Testis (tissue), 3 donors: ENCODE measurements around the gene SEC24B. TPM values are rescaled to one million over a fixed set of nuclear protein-coding genes. Genes with fewer than 3 reads are reported as not detected.

Experiments used
- DNase-seq: peaks from one replicate; pipeline ENCODE4 v3.0.0-alpha.2; 2019
- H3K27ac ChIP-seq, 2 donors: fragments of 200-600 bp; sonication (generic); one replicate each; pipeline ENCODE4 v1.5.1; 2019
- H3K27me3 ChIP-seq: fragments of 200-600 bp; sonication (generic); one replicate; pipeline ENCODE4 v1.5.1; 2019
- H3K36me3 ChIP-seq: fragments of 200-600 bp; sonication (generic); one replicate; pipeline ENCODE4 v1.5.1; 2017; ENCODE audit warnings: low read depth; ENCODE audit errors: missing control alignments
- H3K4me1 ChIP-seq: fragments of 200-600 bp; sonication (generic); one replicate; pipeline ENCODE4 v1.5.1; 2019
- H3K4me3 ChIP-seq, 2 donors: fragments of 200-600 bp; sonication (generic); one replicate each; pipeline ENCODE4 v1.5.1; 2017 to 2019
- H3K9me3 ChIP-seq: fragments of 200-600 bp; sonication (generic); one replicate; pipeline ENCODE4 v1.5.1; 2017
- POLR2A ChIP-seq: fragments of 450-650 bp; IDR thresholded peaks from one replicate; pipeline ENCODE4 v1.6.1; 2017; ENCODE audit warnings: antibody characterized with exemption, mild to moderate bottlenecking, moderate library complexity
- WGBS, 2 donors: methylation state at CpG; one replicate each; pipeline ENCODE4 v1.1.5; 2018; 5-methylcytosine and 5-hydroxymethylcytosine counted together
- intact Hi-C: fragments of 100-400 bp; cut with DNase I; formaldehyde crosslinking; loops from one replicate; pipeline ENCODE4 v1.15.1; 2023; ENCODE audit warnings: low total_unique reads
- polyA plus RNA-seq: library from polyadenylated mRNA; stranded (reverse); fragments of 350-450 nt; fragmentation: Illumina TruSeq; extraction: RNeasy Lipid Tissue Mini Kit (QIAGEN cat#74804); gene quantifications from one replicate; pipeline ENCODE4 v1.2.3, GENCODE V29; 2014; ENCODE audit warnings: low read depth, low replicate concordance; ENCODE audit not compliant: insufficient read depth
- total RNA-seq, 2 donors: library from RNA; depleted of rRNA; stranded (reverse); fragments of >200 nt; gene quantifications; one replicate each; pipeline ENCODE4 v1.2.3, GENCODE V29; 2016
- TF ChIP-seq, protein P1 (sequence below), 3 experiments: fragments of 450-650 bp in 2 of 3; fragments of 200-600 bp in 1 of 3; sonication (generic) in 1 of 3; IDR thresholded peaks; one replicate each; pipeline ENCODE4 v1.5.1; 2016 to 2019; ENCODE audit warnings: antibody characterized with exemption in 3 of 3, mild to moderate bottlenecking in 2 of 3, moderate library complexity in 1 of 3

SEC24B gene
- total and polyA plus RNA-seq, 3 donors from 2014 or later = 22.7 to 38.6 (median 36.0) TPM

DNA sequence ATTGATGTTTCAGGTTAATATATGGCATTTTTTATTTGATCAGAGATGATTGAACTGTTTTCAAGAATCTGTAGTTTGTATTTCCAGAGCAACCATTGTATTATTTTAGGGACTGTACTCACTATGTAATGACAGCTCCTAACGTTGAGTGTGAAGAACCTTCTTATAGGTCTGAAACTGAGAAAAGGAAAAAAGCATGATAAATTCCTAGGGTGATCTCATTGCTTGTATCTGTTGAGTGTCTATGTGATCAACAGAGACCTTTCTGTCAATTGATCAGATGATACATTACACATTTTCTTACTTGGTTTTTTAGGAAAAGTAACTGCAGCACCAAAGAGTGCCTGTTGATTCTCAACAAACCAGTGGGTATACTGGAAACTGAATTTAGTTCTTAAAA lies 40.2 kb downstream of the SEC24B start:
- WGBS, 2 donors = 71 to 78% methylated on average over 1 of the region's 1 CpG
- intact Hi-C loops = no loop called here
- Histone ChIP-seq H3K4me1 (no peaks in the 10 kb centered on the region), H3K36me3 (no peaks in the 10 kb centered on the region), H3K4me3 (no peak overlapping the region), H3K27ac (no peak overlapping the region), H3K9me3 (no peaks in the 10 kb centered on the region), H3K27me3 (no peaks in the 10 kb centered on the region)
- TF ChIP-seq POLR2A = no peak
- TF ChIP-seq, protein P1, sequence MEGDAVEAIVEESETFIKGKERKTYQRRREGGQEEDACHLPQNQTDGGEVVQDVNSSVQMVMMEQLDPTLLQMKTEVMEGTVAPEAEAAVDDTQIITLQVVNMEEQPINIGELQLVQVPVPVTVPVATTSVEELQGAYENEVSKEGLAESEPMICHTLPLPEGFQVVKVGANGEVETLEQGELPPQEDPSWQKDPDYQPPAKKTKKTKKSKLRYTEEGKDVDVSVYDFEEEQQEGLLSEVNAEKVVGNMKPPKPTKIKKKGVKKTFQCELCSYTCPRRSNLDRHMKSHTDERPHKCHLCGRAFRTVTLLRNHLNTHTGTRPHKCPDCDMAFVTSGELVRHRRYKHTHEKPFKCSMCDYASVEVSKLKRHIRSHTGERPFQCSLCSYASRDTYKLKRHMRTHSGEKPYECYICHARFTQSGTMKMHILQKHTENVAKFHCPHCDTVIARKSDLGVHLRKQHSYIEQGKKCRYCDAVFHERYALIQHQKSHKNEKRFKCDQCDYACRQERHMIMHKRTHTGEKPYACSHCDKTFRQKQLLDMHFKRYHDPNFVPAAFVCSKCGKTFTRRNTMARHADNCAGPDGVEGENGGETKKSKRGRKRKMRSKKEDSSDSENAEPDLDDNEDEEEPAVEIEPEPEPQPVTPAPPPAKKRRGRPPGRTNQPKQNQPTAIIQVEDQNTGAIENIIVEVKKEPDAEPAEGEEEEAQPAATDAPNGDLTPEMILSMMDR (IDR thresholded peaks at IDR 0.05) = no peak
- no peak for DNase-seq

DNA sequence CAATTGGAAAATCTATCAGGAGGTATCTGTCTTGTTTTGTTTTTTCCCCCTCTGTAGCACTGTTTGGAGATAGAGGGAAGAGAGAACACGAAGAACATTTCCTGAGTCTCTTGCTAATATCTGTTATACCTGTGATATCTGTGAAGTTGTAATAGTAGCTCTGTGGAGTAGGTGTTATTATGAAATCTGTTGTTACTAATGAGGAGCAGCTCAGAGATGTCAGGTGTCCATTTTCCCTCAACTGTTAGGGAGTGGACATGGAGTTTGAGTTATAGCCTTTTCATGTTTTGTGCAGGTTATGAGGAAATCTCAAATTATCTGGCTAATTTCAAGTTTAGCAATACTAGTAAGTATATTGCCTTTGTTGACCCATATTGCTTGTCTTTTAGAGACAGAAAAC lies 52.4 kb downstream of the SEC24B start:
- no peak for TF ChIP-seq POLR2A
- TF ChIP-seq, protein P1 (IDR thresholded peaks at IDR 0.05) = no peak
- no peak for DNase-seq
- H3K4me3 ChIP-seq = no peak overlapping the region
- 41 to 59% methylated on average over 1 of the region's 1 CpG for WGBS, 2 donors
- no peaks in the 10 kb centered on the region for H3K9me3 ChIP-seq
- no peak overlapping the region for H3K27ac ChIP-seq
- H3K36me3 ChIP-seq = no peaks in the 10 kb centered on the region
- no peaks in the 10 kb centered on the region for H3K27me3 ChIP-seq
- no peaks in the 10 kb centered on the region for H3K4me1 ChIP-seq
- intact Hi-C loops = no loop called here

DNA sequence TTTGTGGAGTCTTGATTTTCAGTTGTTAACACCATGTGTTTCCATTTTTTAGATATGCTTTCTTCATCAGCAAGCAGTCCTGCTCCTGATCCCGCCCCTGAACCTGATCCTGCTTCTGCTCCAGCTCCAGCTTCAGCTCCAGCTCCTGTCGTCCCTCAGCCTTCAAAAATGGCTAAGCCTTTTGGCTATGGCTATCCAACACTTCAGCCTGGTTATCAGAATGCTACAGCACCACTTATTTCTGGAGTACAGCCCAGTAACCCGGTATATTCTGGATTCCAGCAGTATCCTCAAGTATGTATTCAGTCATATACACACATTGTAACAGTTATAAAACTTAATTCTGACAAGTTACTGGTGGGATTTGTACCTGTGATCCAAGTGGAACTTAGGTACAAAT lies 60.9 kb downstream of the SEC24B start:
- WGBS, 2 donors = 92 to 94% methylated on average over 3 of the region's 3 CpGs
- H3K9me3 ChIP-seq = no peaks in the 10 kb centered on the region
- no peak for DNase-seq
- intact Hi-C loops = no loop called here
- H3K27ac ChIP-seq = no peak overlapping the region
- H3K27me3 ChIP-seq = no peaks in the 10 kb centered on the region
- no peaks in the 10 kb centered on the region for H3K4me1 ChIP-seq
- no peak for TF ChIP-seq POLR2A
- TF ChIP-seq, protein P1 (IDR thresholded peaks at IDR 0.05) = no peak
- H3K4me3 ChIP-seq = no peak overlapping the region
- no peaks in the 10 kb centered on the region for H3K36me3 ChIP-seq

DNA sequence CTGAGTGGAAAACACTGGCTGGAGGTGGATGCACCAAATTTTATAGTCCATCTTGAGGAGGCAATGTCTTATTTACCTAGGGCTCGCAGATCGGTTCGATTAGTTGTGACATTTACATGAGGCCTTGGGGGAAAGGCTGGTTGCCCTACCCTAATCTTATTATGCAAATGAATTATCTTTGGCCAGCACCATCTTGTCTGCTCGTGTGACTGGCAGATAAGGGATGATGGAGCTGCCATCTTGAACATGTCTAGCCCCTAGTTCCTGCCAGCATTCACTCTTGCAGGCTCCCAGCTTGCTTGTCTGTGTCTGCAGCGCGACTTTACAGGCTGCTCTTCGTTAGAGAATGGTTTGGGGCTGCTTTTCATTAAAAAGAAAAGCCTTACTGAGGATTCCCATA lies 61.9 kb downstream of the SEC24B start:
- Histone ChIP-seq H3K36me3 (no peaks in the 10 kb centered on the region), H3K9me3 (no peaks in the 10 kb centered on the region), H3K27ac (no peak overlapping the region), H3K4me3 (no peak overlapping the region), H3K4me1 (no peaks in the 10 kb centered on the region), H3K27me3 (no peaks in the 10 kb centered on the region)
- intact Hi-C loops = no loop called here
- 92 to 95% methylated on average over 7 of the region's 7 CpGs for WGBS, 2 donors
- no peak for TF ChIP-seq POLR2A
- TF ChIP-seq, protein P1 (IDR thresholded peaks at IDR 0.05) = no peak
- DNase-seq = no peak

DNA sequence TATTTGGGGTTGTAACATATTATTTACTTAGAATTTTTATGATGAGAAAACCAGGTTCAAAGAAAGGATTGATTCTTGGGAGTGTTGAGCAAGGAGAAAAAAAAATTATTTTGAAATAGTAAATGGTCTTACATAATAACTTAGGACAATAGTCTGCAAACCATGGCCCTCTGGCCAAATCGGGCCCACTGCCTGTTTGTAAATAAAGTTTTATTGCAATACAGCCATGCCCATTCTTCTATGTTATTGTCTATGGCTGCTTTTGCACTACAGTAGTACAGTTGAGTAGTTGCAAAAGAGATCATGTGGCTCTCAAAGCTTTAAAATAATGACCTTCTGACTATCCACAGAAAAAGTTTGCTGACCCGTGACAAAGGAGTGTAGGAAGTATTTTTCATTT lies 63.3 kb downstream of the SEC24B start:
- no peaks in the 10 kb centered on the region for H3K9me3 ChIP-seq
- DNase-seq = no peak
- intact Hi-C loops = no loop called here
- H3K27ac ChIP-seq = no peak overlapping the region
- H3K4me3 ChIP-seq = no peak overlapping the region
- H3K36me3 ChIP-seq = no peaks in the 10 kb centered on the region
- 92 to 94% methylated on average over 2 of the region's 2 CpGs for WGBS, 2 donors
- no peaks in the 10 kb centered on the region for H3K4me1 ChIP-seq
- TF ChIP-seq, protein P1 (IDR thresholded peaks at IDR 0.05) = no peak
- TF ChIP-seq POLR2A = no peak
- no peaks in the 10 kb centered on the region for H3K27me3 ChIP-seq
